Measurements from ENCODE around the gene CCNF. TPM values are rescaled to one million over a fixed set of nuclear protein-coding genes. Genes with fewer than 3 reads are reported as not detected.

CCNF gene
- polyA plus RNA-seq, 1 donor from 2014 or later = 5.2 TPM

DNA sequence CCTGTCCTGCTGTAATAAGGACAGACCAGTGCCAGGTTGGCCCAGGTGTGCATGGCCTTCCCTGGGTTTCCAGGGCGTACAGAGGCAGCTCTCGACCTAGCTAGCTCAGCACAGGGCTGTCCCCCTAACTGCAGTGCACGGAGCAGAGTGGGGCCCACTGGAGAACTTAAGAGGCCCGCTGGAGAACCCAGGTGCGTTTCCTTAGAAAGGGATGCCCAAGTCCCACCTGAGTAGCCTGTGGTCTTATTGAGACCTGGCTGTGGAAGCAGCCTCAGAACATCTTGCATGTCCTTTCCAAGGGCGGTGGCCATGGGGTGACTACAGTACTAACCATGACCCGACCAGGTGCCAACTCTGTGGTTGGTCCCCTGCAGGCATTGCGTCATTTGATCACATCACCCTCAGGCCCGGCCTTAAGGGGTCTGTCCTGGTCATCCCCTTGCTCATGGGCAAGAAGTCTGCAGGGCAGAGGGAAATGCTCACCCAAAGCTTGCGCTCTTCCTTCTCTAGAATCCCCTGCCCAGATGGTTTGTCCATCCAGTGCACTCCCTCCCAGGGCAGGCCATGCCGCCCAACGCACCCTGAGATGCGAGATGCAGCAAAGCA lies 3.3 kb upstream of the CCNF start:
- Histone ChIP-seq H2AFZ (ENCODE audit: low read depth, low read length) (no peak overlapping the region), H3K9me3 (ENCODE audit: low read length) (no peaks in the 10 kb centered on the region), H3K27me3 (ENCODE audit: insufficient read depth, low read depth, low read length) (no peaks in the 10 kb centered on the region), H3K4me2 (ENCODE audit: low read length) (no peak overlapping the region), H3K4me3 (ENCODE audit: low read length) (no peak overlapping the region), H4K20me1 (ENCODE audit: insufficient read depth) (no peaks in the 10 kb centered on the region), H3K36me3 (ENCODE audit: insufficient read depth, low read length) (no peaks in the 10 kb centered on the region), H3K27ac (ENCODE audit: low read length) (no peak overlapping the region), H3F3A (ENCODE audit: insufficient read depth, low read length, poor library complexity, severe bottlenecking) (no peaks in the 10 kb centered on the region), H3K79me2 (replicated peaks; ENCODE audit: insufficient read depth, low read length) (peaks cover under 1% of the 10 kb centered on the region), H3K9me2 (ENCODE audit: insufficient read depth, low read length) (no peaks in the 10 kb centered on the region), H3K9ac (ENCODE audit: low read length) (no peak overlapping the region)
- no peak for TF ChIP-seq EZH2 (IDR thresholded peaks at IDR 0.05; ENCODE audit: borderline replicate concordance, insufficient read depth, low read length, poor library complexity, severe bottlenecking)
- TF ChIP-seq EP300 (conservative IDR thresholded peaks at IDR 0.05; ENCODE audit: poor library complexity, severe bottlenecking) = no peak
- TF ChIP-seq RAD21 (conservative IDR thresholded peaks at IDR 0.05) = no peak

DNA sequence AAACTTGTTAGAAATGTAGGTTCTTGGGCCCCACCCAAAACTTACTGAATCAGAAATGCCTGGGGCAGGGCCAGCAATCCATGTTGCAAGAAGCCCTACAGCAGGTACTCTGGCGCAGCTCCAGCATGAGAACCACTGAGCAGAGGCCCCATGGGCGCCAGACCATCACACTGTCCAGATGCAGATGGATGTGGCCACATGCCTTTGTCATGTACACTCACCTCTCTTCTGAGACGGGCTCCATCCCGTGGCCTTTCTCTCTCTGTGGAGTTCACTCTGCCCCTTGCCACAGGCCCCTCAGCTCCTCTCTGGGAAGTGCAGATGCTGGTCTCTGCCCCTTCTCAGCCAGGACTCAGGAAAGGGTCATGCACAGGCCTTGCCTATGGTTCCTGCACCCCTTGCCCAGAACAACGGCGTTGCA lies 2.3 kb upstream of the CCNF start:
- Histone ChIP-seq H4K20me1 (ENCODE audit: insufficient read depth) (no peaks in the 10 kb centered on the region), H3K4me3 (ENCODE audit: low read length) (no peak overlapping the region), H3K4me2 (ENCODE audit: low read length) (no peak overlapping the region), H3K27ac (ENCODE audit: low read length) (no peak overlapping the region), H3K79me2 (replicated peaks; ENCODE audit: insufficient read depth, low read length) (peaks cover 6% of the 10 kb centered on the region), H3K27me3 (ENCODE audit: insufficient read depth, low read depth, low read length) (no peaks in the 10 kb centered on the region), H3K9ac (ENCODE audit: low read length) (no peak overlapping the region), H3F3A (ENCODE audit: insufficient read depth, low read length, poor library complexity, severe bottlenecking) (no peaks in the 10 kb centered on the region), H2AFZ (ENCODE audit: low read depth, low read length) (no peak overlapping the region), H3K36me3 (ENCODE audit: insufficient read depth, low read length) (no peaks in the 10 kb centered on the region), H3K9me2 (ENCODE audit: insufficient read depth, low read length) (no peaks in the 10 kb centered on the region), H3K9me3 (ENCODE audit: low read length) (no peaks in the 10 kb centered on the region)
- TF ChIP-seq MXI1 (conservative IDR thresholded peaks at IDR 0.05; ENCODE audit: poor library complexity, severe bottlenecking) (no peak), POLR2AphosphoS5 (IDR thresholded peaks at IDR 0.05) (no peak), EP300 (conservative IDR thresholded peaks at IDR 0.05; ENCODE audit: poor library complexity, severe bottlenecking) (no peak), RAD21 (conservative IDR thresholded peaks at IDR 0.05) (no peak), SMC3 (conservative IDR thresholded peaks at IDR 0.05; ENCODE audit: poor library complexity) (no peak), TAF1 (IDR thresholded peaks at IDR 0.05; ENCODE audit: low read depth) (no peak), EZH2 (IDR thresholded peaks at IDR 0.05; ENCODE audit: borderline replicate concordance, insufficient read depth, low read length, poor library complexity, severe bottlenecking) (no peak)
- TF ChIP-seq, protein P1, sequence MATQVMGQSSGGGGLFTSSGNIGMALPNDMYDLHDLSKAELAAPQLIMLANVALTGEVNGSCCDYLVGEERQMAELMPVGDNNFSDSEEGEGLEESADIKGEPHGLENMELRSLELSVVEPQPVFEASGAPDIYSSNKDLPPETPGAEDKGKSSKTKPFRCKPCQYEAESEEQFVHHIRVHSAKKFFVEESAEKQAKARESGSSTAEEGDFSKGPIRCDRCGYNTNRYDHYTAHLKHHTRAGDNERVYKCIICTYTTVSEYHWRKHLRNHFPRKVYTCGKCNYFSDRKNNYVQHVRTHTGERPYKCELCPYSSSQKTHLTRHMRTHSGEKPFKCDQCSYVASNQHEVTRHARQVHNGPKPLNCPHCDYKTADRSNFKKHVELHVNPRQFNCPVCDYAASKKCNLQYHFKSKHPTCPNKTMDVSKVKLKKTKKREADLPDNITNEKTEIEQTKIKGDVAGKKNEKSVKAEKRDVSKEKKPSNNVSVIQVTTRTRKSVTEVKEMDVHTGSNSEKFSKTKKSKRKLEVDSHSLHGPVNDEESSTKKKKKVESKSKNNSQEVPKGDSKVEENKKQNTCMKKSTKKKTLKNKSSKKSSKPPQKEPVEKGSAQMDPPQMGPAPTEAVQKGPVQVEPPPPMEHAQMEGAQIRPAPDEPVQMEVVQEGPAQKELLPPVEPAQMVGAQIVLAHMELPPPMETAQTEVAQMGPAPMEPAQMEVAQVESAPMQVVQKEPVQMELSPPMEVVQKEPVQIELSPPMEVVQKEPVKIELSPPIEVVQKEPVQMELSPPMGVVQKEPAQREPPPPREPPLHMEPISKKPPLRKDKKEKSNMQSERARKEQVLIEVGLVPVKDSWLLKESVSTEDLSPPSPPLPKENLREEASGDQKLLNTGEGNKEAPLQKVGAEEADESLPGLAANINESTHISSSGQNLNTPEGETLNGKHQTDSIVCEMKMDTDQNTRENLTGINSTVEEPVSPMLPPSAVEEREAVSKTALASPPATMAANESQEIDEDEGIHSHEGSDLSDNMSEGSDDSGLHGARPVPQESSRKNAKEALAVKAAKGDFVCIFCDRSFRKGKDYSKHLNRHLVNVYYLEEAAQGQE (IDR thresholded peaks at IDR 0.05; ENCODE audit: borderline replicate concordance) = no peak
- TF ChIP-seq, protein P2, sequence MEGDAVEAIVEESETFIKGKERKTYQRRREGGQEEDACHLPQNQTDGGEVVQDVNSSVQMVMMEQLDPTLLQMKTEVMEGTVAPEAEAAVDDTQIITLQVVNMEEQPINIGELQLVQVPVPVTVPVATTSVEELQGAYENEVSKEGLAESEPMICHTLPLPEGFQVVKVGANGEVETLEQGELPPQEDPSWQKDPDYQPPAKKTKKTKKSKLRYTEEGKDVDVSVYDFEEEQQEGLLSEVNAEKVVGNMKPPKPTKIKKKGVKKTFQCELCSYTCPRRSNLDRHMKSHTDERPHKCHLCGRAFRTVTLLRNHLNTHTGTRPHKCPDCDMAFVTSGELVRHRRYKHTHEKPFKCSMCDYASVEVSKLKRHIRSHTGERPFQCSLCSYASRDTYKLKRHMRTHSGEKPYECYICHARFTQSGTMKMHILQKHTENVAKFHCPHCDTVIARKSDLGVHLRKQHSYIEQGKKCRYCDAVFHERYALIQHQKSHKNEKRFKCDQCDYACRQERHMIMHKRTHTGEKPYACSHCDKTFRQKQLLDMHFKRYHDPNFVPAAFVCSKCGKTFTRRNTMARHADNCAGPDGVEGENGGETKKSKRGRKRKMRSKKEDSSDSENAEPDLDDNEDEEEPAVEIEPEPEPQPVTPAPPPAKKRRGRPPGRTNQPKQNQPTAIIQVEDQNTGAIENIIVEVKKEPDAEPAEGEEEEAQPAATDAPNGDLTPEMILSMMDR (IDR thresholded peaks at IDR 0.05; ENCODE audit: poor library complexity, severe bottlenecking) = no peak
